GM19467 (cell line): ENCODE results near the gene TAS2R46.
A peak's percentile ranks its signal among the peaks of the same experiment; 100 is the strongest.
"Not testable (repeated sequence)": the region's sequence is repeated elsewhere in the genome, so short reads cannot be mapped to it uniquely, and the experiment has no call there.

Experiments used
- ATAC-seq: cut with Tn5 transposase; IDR thresholded peaks from one replicate; pipeline ENCODE4 v1.9.1; 2021; ENCODE audit warnings: mild to moderate bottlenecking, moderate library complexity; ENCODE audit not compliant: unreplicated experiment

Gene TAS2R46, protein sequence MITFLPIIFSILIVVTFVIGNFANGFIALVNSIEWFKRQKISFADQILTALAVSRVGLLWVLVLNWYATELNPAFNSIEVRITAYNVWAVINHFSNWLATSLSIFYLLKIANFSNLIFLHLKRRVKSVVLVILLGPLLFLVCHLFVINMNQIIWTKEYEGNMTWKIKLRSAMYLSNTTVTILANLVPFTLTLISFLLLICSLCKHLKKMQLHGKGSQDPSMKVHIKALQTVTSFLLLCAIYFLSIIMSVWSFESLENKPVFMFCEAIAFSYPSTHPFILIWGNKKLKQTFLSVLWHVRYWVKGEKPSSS

GRCh38 chr12:11062194-11062593 is at the start of gene TAS2R46:
TSS of gene TAS2R46 (minus strand) at chr12:11062294. CDS start at chr12:11062294, 0 bp downstream.
- not testable (repeated sequence) for ATAC-seq

DNA sequence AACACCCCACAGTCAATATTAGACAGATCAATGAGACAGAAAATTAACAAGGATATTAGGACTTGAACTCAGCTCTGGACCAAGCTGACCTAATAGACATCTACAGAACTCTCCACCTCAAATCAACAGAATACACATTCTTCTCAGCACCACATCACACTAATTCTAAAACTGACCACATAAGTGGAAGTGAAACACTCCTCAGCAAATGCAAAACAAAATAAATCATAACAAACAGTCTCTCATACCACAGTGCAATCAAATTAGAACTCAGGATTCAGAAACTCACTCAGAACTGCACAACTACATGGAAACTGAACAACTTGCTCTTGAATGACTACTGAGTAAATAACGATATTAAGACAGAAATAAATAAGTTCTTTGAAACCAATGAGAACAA is 49.1 kb upstream of the TAS2R46 start:
- not testable (repeated sequence) for ATAC-seq

- no peak for ATAC-seq
These were observed 46.8 kb upstream of the TAS2R46 start for GRCh38 chr12:11108862-11109261.

- ATAC-seq, result no peak
These were observed 45.6 kb upstream of the TAS2R46 start for GRCh38 chr12:11107719-11108118.

DNA sequence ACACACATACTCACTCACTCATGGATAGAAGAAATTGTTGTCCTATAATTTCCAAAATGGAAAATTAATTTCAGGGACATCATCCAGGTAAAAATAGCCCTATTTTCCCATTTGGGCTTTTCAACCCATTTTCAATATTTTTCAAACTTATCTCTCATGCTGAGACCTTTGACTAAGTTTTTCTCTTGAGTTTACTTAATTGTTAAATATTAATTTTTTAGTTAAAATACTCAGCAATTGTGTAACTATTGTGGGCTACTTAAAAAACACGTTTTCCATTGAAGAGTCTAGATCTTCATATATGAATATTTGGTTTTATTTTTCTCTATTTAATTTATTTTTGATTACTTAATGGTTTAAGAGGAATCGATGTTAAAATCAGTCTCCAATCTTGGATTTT is 44.2 kb upstream of the TAS2R46 start:
- no peak for ATAC-seq

GRCh38 chr12:11105546-11105945 is 43.5 kb upstream of the TAS2R46 start:
- ATAC-seq, result no peak

- ATAC-seq, result not testable (repeated sequence)
These were observed 32.8 kb upstream of the TAS2R46 start for GRCh38 chr12:11094910-11095309.

DNA sequence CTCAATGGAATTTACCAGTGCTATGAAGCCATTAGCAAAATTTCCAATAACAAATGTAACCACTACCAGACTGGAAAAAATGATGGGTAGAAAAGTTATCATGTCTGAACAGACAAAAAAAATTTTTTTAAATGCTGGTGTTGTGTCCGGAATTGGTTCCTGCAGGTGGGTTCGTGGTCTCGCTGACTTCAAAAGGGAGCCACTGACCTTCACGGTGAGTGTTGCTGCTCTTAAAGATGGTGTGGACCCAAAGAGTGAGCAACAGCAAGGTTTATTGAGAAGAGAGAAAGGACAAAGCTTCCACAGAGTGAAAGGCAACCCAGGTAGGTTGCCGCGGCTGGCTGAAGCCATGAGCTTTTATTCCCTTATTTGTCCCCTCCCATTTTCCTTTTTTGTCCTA is 30.0 kb upstream of the TAS2R46 start, which contains the start of gene TAS2R43:
Gene TAS2R43 (minus strand): TSS at position 186 of the 400 bp plus-strand sequence. CDS start 84 bp downstream, at position 102.
- ATAC-seq, result no peak

DNA sequence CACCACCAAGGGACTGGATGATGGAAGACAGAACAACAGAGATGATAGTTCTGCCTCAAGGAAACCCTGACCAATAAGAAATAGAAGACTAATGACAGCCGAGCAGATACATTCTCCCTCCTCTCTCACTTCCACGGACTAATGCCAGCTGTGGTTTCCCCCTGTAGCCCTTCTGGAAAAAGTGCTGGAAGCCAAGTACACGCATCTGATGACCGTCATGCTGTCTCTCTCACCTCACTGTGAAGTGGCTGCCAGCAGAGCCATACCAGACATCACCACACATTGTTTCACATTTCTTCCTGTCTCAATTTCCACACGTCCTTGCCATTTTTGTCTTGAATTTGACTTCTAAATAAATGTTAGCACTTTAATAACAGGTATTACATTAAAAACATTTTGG is 27.2 kb upstream of the TAS2R46 start:
- no peak for ATAC-seq

GRCh38 chr12:11085419-11085818 is 23.3 kb upstream of the TAS2R46 start:
- ATAC-seq, result peak; percentile 75

GRCh38 chr12:11081987-11082386 is 19.9 kb upstream of the TAS2R46 start:
- ATAC-seq, result no peak

DNA sequence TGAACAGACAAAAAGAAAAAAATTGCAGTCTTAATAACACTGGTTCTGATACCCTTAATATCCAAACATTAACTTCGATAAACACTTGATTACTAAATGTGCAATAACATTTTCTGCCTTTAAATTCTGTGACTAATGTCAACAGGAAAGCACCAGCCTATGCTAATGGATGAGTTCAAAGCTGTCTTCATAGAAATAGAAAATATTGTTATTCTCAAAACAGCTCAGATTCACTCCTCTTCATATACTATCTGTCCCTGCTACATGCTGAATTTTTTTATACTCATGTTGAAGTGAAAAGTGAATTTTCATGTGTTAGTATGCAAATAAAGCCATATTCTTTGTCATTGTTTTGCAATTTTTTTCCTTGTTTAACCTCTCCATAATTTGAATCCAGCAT is 16.2 kb upstream of the TAS2R46 start:
- no peak for ATAC-seq

GRCh38 chr12:11075642-11076041 is 13.5 kb upstream of the TAS2R46 start:
- ATAC-seq, result peak; percentile 58

GRCh38 chr12:11071414-11071813 is 9.3 kb upstream of the TAS2R46 start:
- no peak for ATAC-seq

DNA sequence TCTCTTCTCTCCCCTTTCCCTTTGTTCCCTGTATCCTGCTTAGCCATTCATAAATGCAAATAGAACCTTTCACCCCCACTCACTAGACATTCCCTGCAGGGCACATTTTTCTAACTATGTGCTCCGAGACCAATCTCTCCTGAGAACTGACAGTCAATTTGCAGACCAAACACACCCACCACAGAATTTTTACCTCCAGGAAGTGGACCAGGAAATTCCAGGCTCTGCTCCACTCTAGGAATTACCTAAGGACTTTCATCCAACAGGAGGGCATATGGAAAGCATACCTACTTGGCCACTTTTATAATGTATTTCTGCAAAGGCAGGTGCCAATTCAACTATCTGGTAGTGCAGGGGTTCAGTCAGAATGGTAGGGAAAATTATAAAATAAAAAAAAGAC is 8.9 kb upstream of the TAS2R46 start:
- ATAC-seq, result no peak

- ATAC-seq, result no peak
These were observed 7.8 kb upstream of the TAS2R46 start for GRCh38 chr12:11069854-11070365.

- ATAC-seq, result no peak
These were observed 5.4 kb upstream of the TAS2R46 start for GRCh38 chr12:11067514-11067913.

DNA sequence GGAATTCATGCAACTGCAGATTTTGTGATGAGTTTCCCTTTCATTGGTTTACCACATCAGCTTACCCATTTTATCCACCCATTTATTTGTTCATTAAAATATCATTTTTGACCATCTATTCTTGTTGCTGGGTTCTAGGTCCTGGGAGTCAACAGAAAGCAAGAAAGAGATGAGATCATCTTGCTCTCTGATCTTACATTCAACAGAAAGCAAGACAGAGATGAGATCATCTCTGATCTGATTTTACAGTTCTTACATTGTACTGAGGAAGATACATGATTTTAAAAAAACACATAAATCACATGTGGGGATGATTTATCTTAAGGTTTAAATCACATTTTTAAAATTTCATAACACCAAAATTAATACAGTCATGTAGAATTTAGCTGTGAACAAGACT is 2.3 kb downstream of the TAS2R46 start:
- ATAC-seq, result no peak

DNA sequence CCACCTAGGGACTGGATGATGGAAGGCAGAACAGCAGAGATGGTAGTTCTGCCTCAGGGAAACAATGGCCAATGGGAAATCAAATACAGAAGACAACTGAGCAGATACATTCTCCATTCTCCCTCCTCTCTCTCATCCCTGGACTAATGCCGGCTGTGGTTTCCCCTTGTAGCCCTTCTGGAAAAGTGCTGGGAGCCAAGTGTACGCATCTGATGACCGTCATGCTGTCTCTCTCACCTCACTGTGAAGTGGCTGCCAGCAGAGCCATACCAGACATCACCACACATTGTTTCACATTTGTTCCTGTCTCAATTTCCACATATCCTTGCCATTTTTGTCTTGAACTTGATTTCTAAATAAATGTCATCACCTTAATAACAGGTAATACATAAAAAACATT is 3.1 kb downstream of the TAS2R46 start:
- ATAC-seq, result no peak

DNA sequence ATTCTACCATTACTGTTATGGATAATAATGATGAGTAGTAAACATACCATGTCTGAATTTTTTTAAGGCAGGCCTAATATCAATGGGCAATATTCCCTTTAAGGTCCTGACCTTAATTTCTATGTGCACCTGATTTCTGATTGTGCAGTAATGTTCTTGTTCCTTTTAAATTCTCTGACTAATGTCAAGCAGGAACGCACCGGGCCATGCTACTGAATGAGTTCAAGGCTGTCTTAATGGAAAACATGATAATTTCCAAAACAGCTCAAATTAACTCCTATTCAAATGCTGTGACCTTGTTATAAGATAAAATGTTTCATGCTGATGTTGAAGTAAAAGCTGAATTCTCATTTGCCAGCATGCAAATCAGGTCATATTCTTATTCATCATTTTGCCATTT is 6.8 kb downstream of the TAS2R46 start:
- ATAC-seq, result no peak

DNA sequence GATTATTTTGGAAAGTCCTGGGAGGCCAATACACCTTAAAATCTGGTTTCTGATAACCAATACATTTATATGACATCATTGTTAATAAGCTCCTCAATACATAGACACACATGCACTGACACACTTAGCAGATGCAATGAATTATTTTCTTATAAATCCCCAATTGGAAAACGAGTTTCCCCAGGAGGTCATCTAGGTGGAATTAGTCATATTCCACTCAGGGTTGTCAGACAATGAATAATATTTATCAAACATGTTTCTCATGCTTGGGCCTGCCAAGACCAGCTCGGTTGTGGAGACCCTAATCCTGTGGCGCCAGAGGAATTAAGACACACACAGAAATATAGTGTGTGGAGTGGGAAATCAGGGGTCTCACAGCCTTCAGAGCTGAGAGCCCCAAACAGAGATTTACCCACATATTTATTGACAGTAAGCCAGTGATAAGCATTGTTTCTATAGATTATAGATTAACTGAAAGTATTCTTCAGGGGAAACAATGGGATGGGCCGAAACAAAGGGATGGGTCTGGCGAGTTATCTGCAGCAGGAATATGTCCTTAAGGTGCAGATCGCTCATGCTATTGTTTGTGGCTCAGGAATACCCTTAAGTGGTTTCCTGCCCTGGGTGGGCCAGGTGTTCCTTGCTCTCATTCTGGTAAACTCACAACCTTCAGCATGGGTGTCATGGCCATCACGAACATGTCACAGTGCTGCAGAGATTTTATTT is 12.1 kb downstream of the TAS2R46 start:
- ATAC-seq, result not testable (repeated sequence)

DNA sequence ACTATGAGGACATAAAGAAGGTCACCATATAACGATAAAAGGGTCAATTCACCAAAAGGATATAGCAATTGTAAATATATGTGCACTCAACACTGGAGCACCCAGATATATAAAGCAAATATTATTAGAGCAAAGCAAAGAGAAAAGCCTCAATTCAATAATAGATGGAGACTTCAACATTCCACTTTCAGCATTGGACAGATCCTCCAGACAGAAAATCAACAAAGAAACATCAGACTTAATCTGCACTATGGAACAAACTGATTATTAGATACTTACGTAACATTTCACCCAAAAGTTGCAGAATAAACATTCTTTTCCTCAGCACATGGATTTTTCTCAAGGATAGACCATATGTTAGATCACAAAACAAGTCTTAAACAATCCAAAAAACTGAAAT is 20.7 kb downstream of the TAS2R46 start:
- not testable (repeated sequence) for ATAC-seq
